HEK293T (cell line): ENCODE data around the gene COL9A2.
"Not testable (repeated sequence)": the region's sequence is repeated elsewhere in the genome, so short reads cannot be mapped to it uniquely, and the experiment has no call there.

ENCODE experiments used
- CTCF ChIA-PET: fragments of 350-600 bp; formaldehyde crosslinking; extraction: SDS; loops from one replicate; lab custom pipeline; 2021; ENCODE audit warnings: antibody characterized with exemption, inconsistent platforms; lab: Yijun Ruan, JAX
- POLR2A ChIA-PET: fragments of 350-600 bp; formaldehyde crosslinking; extraction: SDS; loops from one replicate; lab custom pipeline; 2020; ENCODE audit warnings: antibody characterized with exemption, inconsistent platforms; lab: Yijun Ruan, JAX
- DNase-seq: peaks from one replicate; pipeline ENCODE4 v3.0.0; 2012; ENCODE audit warnings: mixed read lengths; ENCODE audit errors: extremely low spot score
- ARNT ChIP-seq: fragments of 450-650 bp; IDR thresholded peaks from 2 replicates; pipeline ENCODE4 v1.6.1; 2017; ENCODE audit warnings: mild to moderate bottlenecking
- BHLHE40 ChIP-seq: fragments of 450-650 bp; IDR thresholded peaks from 2 replicates; pipeline ENCODE4 v1.6.1; 2016; ENCODE audit warnings: mild to moderate bottlenecking, moderate library complexity, borderline replicate concordance
- CTBP1 ChIP-seq: fragments of 450-650 bp; IDR thresholded peaks from 2 replicates; pipeline ENCODE4 v1.6.1; 2016; ENCODE audit warnings: borderline replicate concordance
- ELF4 ChIP-seq: fragments of 450-650 bp; IDR thresholded peaks from 2 replicates; pipeline ENCODE4 v1.6.1; 2017; ENCODE audit warnings: antibody characterized with exemption
- FOXA1 ChIP-seq: fragments of 450-650 bp; IDR thresholded peaks from 2 replicates; pipeline ENCODE4 v1.6.1; 2016; ENCODE audit warnings: mild to moderate bottlenecking
- FOXK2 ChIP-seq: fragments of 450-650 bp; IDR thresholded peaks from 2 replicates; pipeline ENCODE4 v1.6.1; 2016; ENCODE audit warnings: mild to moderate bottlenecking
- FOXM1 ChIP-seq: fragments of 450-650 bp; IDR thresholded peaks from 2 replicates; pipeline ENCODE4 v1.6.1; 2017; ENCODE audit warnings: mild to moderate bottlenecking, borderline replicate concordance
- HDGF ChIP-seq: fragments of 450-650 bp; IDR thresholded peaks from 2 replicates; pipeline ENCODE4 v1.6.1; 2017; ENCODE audit warnings: antibody characterized with exemption, borderline replicate concordance
- L3MBTL2 ChIP-seq: fragments of 450-650 bp; conservative IDR thresholded peaks from 2 replicates; pipeline ENCODE4 v1.6.1; 2016; ENCODE audit warnings: mild to moderate bottlenecking
- LEF1 ChIP-seq: fragments of 450-650 bp; IDR thresholded peaks from 2 replicates; pipeline ENCODE4 v1.6.1; 2017; ENCODE audit warnings: mild to moderate bottlenecking, borderline replicate concordance
- NFRKB ChIP-seq: fragments of 450-650 bp; IDR thresholded peaks from 2 replicates; pipeline ENCODE4 v1.6.1; 2016; ENCODE audit warnings: mild to moderate bottlenecking, moderate library complexity
- SP1 ChIP-seq: fragments of 450-650 bp; IDR thresholded peaks from 2 replicates; pipeline ENCODE4 v1.6.1; 2017
- SUZ12 ChIP-seq: fragments of 450-650 bp; IDR thresholded peaks from 2 replicates; pipeline ENCODE4 v1.6.1; 2016; ENCODE audit warnings: mild to moderate bottlenecking
- TARDBP ChIP-seq: fragments of 450-650 bp; IDR thresholded peaks from 2 replicates; pipeline ENCODE4 v1.6.1; 2016
- ZNF384 ChIP-seq: fragments of 450-650 bp; IDR thresholded peaks from 2 replicates; pipeline ENCODE4 v1.6.1; 2016
- TF ChIP-seq, protein P1 (sequence below): fragments of 450-650 bp; IDR thresholded peaks from 2 replicates; pipeline ENCODE4 v1.6.1; 2016

The COL9A2 gene

DNA sequence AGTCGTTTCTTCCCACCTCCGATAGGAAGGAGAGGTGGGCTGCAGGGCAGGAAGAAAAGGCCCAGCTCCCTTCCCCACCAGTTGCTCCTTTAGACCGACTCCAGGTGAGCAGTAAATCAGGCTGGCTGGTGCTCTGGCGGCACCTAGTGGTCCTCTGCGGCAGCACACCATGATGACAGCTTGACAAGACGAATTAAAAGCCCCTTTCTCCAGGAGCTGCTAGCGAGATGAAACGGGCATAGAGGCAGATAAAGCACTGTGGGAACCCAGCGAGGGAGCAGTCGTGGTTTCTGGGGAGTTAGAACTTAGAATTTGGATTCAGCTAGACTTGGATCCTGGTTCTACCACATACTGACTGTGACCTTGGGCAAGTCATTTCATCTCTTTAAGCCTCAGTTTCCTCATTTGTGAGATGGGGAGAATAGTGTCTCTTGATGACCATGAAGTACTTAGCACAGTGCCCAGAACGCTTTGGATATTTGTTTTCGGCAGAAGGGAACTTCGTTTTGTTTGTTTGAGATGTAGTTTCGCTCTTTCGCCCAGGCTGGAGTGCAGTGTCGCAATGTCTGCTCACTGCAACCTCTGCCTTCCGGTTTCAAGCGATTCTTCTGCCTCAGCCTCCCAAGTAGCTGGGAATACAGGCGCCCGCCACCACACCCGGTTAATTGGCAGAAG, 21.8 kb upstream of the COL9A2 start:
- no peak for TF ChIP-seq SUZ12
- TF ChIP-seq, protein P1, sequence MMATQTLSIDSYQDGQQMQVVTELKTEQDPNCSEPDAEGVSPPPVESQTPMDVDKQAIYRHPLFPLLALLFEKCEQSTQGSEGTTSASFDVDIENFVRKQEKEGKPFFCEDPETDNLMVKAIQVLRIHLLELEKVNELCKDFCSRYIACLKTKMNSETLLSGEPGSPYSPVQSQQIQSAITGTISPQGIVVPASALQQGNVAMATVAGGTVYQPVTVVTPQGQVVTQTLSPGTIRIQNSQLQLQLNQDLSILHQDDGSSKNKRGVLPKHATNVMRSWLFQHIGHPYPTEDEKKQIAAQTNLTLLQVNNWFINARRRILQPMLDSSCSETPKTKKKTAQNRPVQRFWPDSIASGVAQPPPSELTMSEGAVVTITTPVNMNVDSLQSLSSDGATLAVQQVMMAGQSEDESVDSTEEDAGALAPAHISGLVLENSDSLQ = peak; percentile 83
- ChIA-PET CTCF (interaction anchor here (0.5 to 3.5 kb wide), 30 partner anchors 9 to 261 kb away, joined by 3 to 40 read pairs (median 4); partner anchors contain the start of gene SMAP2), POLR2A (interaction anchor here (1.6 kb wide), 1 partner anchor 24 kb away, joined by 5 read pairs; no protein-coding TSS in a partner anchor)
- DNase-seq = peak; percentile 83

DNA sequence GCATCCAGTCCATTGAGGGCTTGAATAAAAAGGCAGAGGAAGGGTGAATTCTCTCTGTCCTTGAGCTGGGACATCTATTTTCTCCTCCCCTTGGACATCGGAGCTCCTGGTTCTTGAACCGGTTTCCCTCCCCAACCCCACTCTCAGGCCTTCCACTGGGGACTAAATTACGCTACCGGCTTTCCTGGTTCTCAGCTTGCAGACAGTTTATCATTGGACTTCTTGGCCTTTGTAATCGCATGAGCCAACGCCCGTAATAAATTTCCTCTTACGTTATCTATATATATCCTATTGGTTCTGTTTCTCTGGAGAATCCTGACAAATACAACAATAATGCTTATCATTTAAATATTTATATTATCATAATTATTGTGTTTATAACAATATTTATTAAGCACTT, 20.4 kb upstream of the COL9A2 start:
- POLR2A ChIA-PET = interaction anchor here (1.6 kb wide), 1 partner anchor 22 kb away, joined by 5 read pairs; no protein-coding TSS in a partner anchor
- DNase-seq = no peak
- TF ChIP-seq L3MBTL2 (no peak), SP1 (no peak), BHLHE40 (no peak), TARDBP (no peak), ELF4 (no peak), LEF1 (no peak)
- TF ChIP-seq, protein P1 = no peak
- CTCF ChIA-PET = interaction anchor here (1.1 to 3.5 kb wide), 8 partner anchors 16 to 253 kb away, joined by 3 to 40 read pairs (median 12); partner anchors contain the start of gene SMAP2

DNA sequence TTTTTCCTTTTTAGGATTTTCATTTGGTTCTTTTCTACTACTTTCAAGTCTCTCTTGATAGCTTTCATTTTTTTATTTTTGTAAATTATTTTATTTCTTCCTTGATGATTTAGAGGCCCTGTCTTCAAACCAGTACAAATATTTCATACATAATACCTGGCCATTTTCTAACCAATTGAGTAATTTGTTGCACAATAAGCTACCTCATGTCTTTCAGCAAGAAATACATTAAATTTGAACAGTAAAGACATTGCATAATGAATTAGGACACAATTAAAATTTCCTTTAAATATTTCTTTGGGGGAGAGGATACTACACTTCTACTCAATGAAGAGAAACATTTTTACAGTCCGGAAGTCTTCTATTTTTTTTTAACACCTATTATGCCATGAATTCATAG, 15.6 kb upstream of the COL9A2 start:
- CTCF ChIA-PET = interaction anchor here (0.7 kb wide), 1 partner anchor 180 kb away, joined by 3 read pairs; no protein-coding TSS in a partner anchor
- DNase-seq = no peak
- POLR2A ChIA-PET = no interaction called here
- TF ChIP-seq FOXA1 = no peak
- TF ChIP-seq, protein P1 = no peak
- TF ChIP-seq LEF1 = no peak
- no peak for TF ChIP-seq ZNF384
- TF ChIP-seq FOXK2 = no peak
- no peak for TF ChIP-seq NFRKB
- no peak for TF ChIP-seq SP1
- no peak for TF ChIP-seq SUZ12
- TF ChIP-seq CTBP1 = no peak
- TF ChIP-seq L3MBTL2 = no peak
- TF ChIP-seq TARDBP = no peak
- TF ChIP-seq BHLHE40 = no peak
- no peak for TF ChIP-seq HDGF
- TF ChIP-seq ELF4 = no peak
- TF ChIP-seq ARNT = no peak
- no peak for TF ChIP-seq FOXM1

DNA sequence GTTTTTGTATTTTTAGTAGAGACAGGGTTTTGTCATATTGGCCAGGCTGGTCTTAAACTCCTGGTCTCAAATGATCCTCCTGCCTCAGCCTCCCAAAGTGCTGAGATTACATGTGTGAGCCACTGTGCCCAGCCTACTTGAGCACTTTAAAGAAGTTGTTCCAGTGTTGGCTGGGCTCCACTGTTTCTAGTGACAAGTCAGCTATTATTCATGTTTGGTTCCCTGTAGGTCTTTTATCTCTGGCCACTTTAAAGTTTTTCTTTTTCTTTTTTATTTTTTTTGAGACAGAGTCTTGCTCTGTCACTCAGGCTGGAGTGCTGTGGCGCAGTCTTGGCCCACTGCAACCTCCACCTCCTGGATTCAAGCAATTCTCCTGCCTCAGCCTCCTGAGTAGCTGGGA, 14.3 kb upstream of the COL9A2 start:
- CTCF ChIA-PET, POLR2A ChIA-PET, DNase-seq: not testable (repeated sequence)

DNA sequence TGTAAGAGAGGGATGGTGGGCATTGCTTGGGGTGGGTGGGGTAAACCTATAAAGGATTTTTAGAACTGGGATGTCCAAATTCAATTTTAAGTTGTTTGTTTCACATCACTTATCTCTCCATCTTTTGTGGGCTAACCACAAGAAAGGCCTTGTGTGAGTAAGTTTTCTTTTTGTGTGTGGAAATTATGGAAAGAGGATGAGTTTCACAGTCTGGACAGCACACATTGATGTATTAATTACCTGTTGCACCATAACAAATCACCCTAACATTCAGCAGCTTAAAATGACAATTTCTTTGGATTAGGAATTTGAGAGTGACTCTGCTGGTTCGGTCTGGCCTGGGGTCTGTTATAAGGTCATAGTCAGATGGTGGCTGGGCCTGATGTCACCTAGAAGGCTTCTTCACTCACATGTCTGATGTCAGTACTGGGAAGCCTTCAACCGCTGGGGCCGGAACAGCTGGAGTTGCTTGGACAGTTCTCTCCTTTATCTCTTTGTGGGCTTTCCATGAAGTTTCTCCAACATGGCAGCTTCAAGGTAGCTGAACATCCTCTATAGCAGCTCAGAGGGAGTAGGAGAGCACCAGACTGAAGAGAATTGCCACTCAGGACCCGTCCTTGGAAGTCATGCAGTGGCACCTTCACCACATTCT, 2.0 kb upstream of the COL9A2 start:
- peak; percentile 3 for DNase-seq
- CTCF ChIA-PET = interaction anchor here (0.7 to 1.5 kb wide), 3 partner anchors 11 to 175 kb away, joined by 3 to 5 read pairs (median 3); no protein-coding TSS in a partner anchor
- TF ChIP-seq SUZ12 = no peak
- no peak for TF ChIP-seq NFRKB
- TF ChIP-seq BHLHE40 = no peak
- no peak for TF ChIP-seq FOXK2
- TF ChIP-seq ZNF384 = no peak
- TF ChIP-seq FOXA1 = no peak
- TF ChIP-seq, protein P1 = no peak
- TF ChIP-seq TARDBP = no peak
- no peak for TF ChIP-seq CTBP1
- no peak for TF ChIP-seq LEF1
- TF ChIP-seq FOXM1 = no peak
- no peak for TF ChIP-seq HDGF
- TF ChIP-seq SP1 = no peak
- TF ChIP-seq L3MBTL2 = no peak
- TF ChIP-seq ELF4 = no peak
- POLR2A ChIA-PET = interaction anchor here (1.4 kb wide), 1 partner anchor 86 kb away, joined by 4 read pairs; no protein-coding TSS in a partner anchor

DNA sequence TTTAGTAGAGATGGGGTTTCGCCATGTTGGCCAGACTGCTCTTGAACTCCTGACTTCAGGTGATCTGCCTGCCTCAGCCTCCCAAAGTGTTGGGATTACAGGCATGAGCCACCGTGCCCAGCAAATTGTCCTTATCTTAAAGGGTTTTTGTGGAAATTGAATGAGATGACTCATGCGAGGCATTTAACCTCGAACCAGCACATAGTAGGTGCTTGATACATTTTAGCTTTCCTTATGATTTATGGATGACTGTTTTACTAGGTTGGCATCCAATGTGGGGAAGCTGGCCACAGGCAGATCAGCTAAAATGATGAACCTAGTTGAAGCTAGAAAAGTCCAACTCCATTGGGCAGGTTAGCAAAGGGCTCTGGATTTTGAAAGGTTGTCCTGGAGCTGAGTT, 1.4 kb upstream of the COL9A2 start:
- ChIA-PET POLR2A (no interaction called here), CTCF (interaction anchor here (1.5 kb wide), 1 partner anchor 175 kb away, joined by 5 read pairs; no protein-coding TSS in a partner anchor)
- no peak for DNase-seq
- no peak for TF ChIP-seq NFRKB
- no peak for TF ChIP-seq BHLHE40
- TF ChIP-seq TARDBP = no peak
- TF ChIP-seq ZNF384 = no peak
- TF ChIP-seq HDGF = no peak
- TF ChIP-seq, protein P1 = no peak
- TF ChIP-seq FOXK2 = no peak
- TF ChIP-seq CTBP1 = no peak
